Activated CD8-positive, alpha-beta memory T cell treated with anti-CD3 and anti-CD28 coated beads for 48 hours (primary cell): ENCODE measurements around the gene C1QTNF5.

Experiments used
- DNase-seq, 3 experiments: peaks; one replicate each; pipeline ENCODE4 v3.0.0-alpha.2; 2020; ENCODE audit warnings: low read depth in 2 of 3, low spot score in 2 of 3

Gene C1QTNF5

GRCh38 chr11:119318240-119319135 lies 22.2 kb downstream of the C1QTNF5 start:
- no peak for DNase-seq

- DNase-seq, result no peak
Measured at GRCh38 chr11:119317592-119318239, 23.0 kb downstream of the C1QTNF5 start.

GRCh38 chr11:119316729-119317591 lies 23.7 kb downstream of the C1QTNF5 start, which contains the start of gene MCAM:
TSS of gene MCAM (minus strand) at chr11:119317130. CDS start at chr11:119317101, 29 bp downstream.
- DNase-seq, result no peak

- no peak for DNase-seq
Measured at GRCh38 chr11:119316016-119316728, 24.5 kb downstream of the C1QTNF5 start.

- no peak for DNase-seq
Measured at GRCh38 chr11:119315131-119316015, 25.3 kb downstream of the C1QTNF5 start.

- DNase-seq, result no peak
Measured at GRCh38 chr11:119314726-119315125, 26.0 kb downstream of the C1QTNF5 start.

GRCh38 chr11:119310682-119311052 lies 30.0 kb downstream of the C1QTNF5 start:
- no peak for DNase-seq

- DNase-seq, result no peak
Measured at GRCh38 chr11:119309953-119310681, 30.6 kb downstream of the C1QTNF5 start.

GRCh38 chr11:119309411-119309810 lies 31.3 kb downstream of the C1QTNF5 start:
- DNase-seq, result no peak

- DNase-seq, result no peak
Measured at GRCh38 chr11:119307974-119308373, 32.7 kb downstream of the C1QTNF5 start.

- no peak for DNase-seq
Measured at GRCh38 chr11:119307219-119307618, 33.5 kb downstream of the C1QTNF5 start.

- DNase-seq, result no peak
Measured at GRCh38 chr11:119306373-119306890, 34.3 kb downstream of the C1QTNF5 start.

- no peak for DNase-seq
Measured at GRCh38 chr11:119305556-119306372, 34.9 kb downstream of the C1QTNF5 start.

GRCh38 chr11:119303227-119303718 lies 37.4 kb downstream of the C1QTNF5 start:
- no peak for DNase-seq

GRCh38 chr11:119300198-119300964 lies 40.3 kb downstream of the C1QTNF5 start:
- DNase-seq, result no peak

GRCh38 chr11:119299416-119299815 lies 41.3 kb downstream of the C1QTNF5 start:
- no peak for DNase-seq

- no peak for DNase-seq
Measured at GRCh38 chr11:119298726-119299125, 42.0 kb downstream of the C1QTNF5 start.
